ENCODE data around the gene RPRD2. TPM values are rescaled to one million over a fixed set of nuclear protein-coding genes. Genes with fewer than 3 reads are reported as not detected.

The RPRD2 gene
- total and polyA plus RNA-seq, 9 of the 15 experiments (the other 6 are each of a cell fraction or from before 2014, with no cell fraction given), result 1.5 to 21.6 (median 7.7) TPM

- TF ChIP-seq GTF2A2 (tag; IDR thresholded peaks at IDR 0.05), result 0 out of 2 replicates have a peak, but pooled peaks have one; percentile 24
- 0 out of 2 replicates have a peak, but pooled peaks have one; percentile 20 for TF ChIP-seq MECOM (CRISPR knock-in tag; IDR thresholded peaks at IDR 0.05)
- no peak for TF ChIP-seq NFIX (CRISPR knock-in tag; IDR thresholded peaks at IDR 0.05; ENCODE audit: low read depth)
- no peak for TF ChIP-seq STAT5A (IDR thresholded peaks at IDR 0.05; ENCODE audit: borderline replicate concordance, low read length)
- no peak for TF ChIP-seq CBX8 (IDR thresholded peaks at IDR 0.05; ENCODE audit: borderline replicate concordance, extremely low read depth, low read depth, low read length, poor library complexity, severe bottlenecking)
- peak; percentile 91 for TF ChIP-seq MBD1 (CRISPR knock-in tag; IDR thresholded peaks at IDR 0.05)
- peak in 1 of 3 experiments; percentile 2; a peak in 1 of 6 replicates for TF ChIP-seq ZBTB11 (CRISPR knock-in tag; IDR thresholded peaks at IDR 0.05)
- TF ChIP-seq BRD4 (IDR thresholded peaks at IDR 0.05), result 0 out of 2 replicates have a peak, but pooled peaks have one; percentile 66
- no peak for TF ChIP-seq CHD2 (IDR thresholded peaks at IDR 0.05; ENCODE audit: low read depth, low read length)
- 0 out of 2 replicates have a peak, but pooled peaks have one; percentile 89 for TF ChIP-seq ZNF592 (IDR thresholded peaks at IDR 0.05)
- no peak for TF ChIP-seq POLR2G (IDR thresholded peaks at IDR 0.05; ENCODE audit: low read depth, low read length)
- TF ChIP-seq ZNF512 (tag; IDR thresholded peaks at IDR 0.05), result peak; percentile 11; the same call in 1 of the 2 replicates
- peak; percentile 43 for TF ChIP-seq BRD9 (IDR thresholded peaks at IDR 0.05; ENCODE audit: low read depth, partially characterized antibody)
- no peak for TF ChIP-seq FOXA1 (IDR thresholded peaks at IDR 0.05; ENCODE audit: borderline replicate concordance)
These were observed 1.1 kb upstream of the RPRD2 start (continued) for GRCh38 chr1:150362721-150363425.
